T47D (cell line): ENCODE results near the gene TSFM.

Source experiments
- DNase-seq, 2 experiments: peaks; one replicate each; pipeline versions ENCODE4 v3.0.0 to v3.0.0-alpha.2; 2011 to 2012; ENCODE audit warnings: low read depth in 1 of 2, low spot score in 1 of 2
- JUND ChIP-seq: IDR thresholded peaks from 2 replicates; pipeline ENCODE4 v1.6.1; 2012; ENCODE audit warnings: low read depth
- in situ Hi-C: cut with HindIII; loops from 2 replicates; pipeline ENCODE4 v1.10.0; 2016; ENCODE audit warnings: low sequenced_read_pairs, low pct_unique_long_range_greater_than_20kb

TSFM gene

DNA sequence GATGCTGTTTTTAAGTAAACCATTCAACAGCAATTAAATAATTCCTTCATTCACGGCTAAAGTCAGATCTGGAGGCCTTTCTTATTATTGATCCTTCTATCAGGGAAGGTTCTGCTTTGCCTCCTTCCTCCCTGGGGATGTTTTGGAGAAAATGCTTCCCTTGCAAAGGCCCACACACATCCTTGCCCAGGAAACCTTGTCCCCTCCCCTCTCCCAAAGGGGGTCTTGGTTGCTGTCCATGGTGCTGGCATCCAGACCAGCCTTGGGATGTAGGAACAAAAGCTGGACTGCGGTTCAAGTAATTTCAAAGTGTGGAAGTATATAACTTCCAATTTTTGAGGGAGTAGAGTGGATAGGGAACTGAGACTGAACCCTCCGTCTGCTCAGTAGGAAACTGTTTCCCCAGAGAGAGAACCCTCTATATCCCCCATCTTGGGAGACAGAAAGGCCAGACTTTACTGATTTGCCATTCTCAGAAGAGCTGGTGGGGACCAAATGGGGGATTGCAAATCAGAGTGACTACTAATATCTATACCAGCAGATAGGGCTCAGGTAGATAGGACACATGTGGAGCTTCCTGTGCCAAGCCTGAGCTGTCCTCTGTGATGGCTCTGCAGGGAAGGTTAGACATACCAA lies 22.1 kb upstream of the TSFM start:
- no peak for TF ChIP-seq JUND
- in situ Hi-C loops, result no loop called here
- DNase-seq, result no peak

GRCh38 chr12:57761391-57761998 lies 21.1 kb upstream of the TSFM start:
- no peak for DNase-seq
- TF ChIP-seq JUND, result no peak
- in situ Hi-C loops, result no loop called here

GRCh38 chr12:57762463-57762862 lies 20.1 kb upstream of the TSFM start:
- in situ Hi-C loops, result no loop called here
- TF ChIP-seq JUND, result no peak
- DNase-seq, result no peak

DNA sequence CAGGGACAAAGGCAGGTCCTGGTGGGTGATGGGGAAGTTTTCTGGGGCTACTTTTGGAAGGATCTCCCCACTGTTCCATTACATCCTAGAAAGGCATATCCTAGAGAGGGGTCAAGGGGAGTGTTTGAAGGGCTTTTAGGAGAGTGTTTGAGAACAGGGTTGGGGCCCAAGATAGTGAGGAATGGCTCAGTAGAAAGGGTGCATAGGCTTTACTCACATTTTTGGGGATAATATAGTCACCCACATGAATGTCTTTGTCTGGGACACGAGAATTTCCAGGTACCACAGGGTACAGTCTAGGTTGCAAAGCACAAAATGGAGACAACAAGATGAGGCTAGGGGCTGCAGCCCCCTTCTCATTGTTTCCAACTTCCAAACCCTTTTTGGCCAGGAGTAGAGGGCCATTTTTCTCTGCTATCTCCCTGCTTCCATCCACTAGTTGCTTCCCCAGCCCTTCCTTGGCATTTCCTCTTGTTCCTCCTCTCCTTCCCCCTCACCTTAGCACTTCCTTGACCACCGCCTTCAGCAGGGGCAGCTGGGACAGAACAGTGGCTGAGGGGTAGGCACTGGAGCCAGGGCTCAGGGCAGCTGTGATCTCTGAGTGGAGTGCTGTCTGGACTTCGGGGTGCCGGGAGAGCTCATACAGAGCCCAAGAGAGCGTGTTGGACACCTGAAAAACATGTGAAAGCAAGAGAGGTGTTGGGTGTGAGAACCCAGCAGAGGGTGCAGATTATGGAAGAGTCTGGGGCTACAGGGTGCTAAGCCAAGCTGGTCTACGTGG lies 18.5 kb upstream of the TSFM start:
- in situ Hi-C loops, result no loop called here
- no peak for DNase-seq
- TF ChIP-seq JUND, result no peak

DNA sequence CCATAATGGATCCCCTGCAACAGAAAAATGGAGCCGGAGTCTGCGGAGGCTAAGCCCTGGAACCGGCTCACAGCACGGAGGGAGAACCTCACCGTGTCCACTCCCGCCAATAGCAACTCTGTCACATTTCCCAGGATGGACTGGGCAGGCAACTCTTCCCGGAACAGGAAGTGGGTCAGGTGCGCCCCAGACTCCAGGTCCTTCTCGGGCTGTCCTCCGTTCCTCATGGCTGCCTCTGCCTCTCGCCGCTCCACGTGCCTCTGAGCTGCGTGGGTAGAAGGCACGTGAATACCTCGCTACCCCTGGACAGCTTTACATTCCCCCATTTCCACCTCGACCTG lies 18.0 kb upstream of the TSFM start:
- in situ Hi-C loops, result no loop called here
- DNase-seq, result peak in 1 of 2 experiments; percentile 45
- no peak for TF ChIP-seq JUND

- in situ Hi-C loops, result no loop called here
- no peak for TF ChIP-seq JUND
- DNase-seq, result peak; percentile 55 to 63
These were observed 17.4 kb upstream of the TSFM start for GRCh38 chr12:57765003-57765697.

DNA sequence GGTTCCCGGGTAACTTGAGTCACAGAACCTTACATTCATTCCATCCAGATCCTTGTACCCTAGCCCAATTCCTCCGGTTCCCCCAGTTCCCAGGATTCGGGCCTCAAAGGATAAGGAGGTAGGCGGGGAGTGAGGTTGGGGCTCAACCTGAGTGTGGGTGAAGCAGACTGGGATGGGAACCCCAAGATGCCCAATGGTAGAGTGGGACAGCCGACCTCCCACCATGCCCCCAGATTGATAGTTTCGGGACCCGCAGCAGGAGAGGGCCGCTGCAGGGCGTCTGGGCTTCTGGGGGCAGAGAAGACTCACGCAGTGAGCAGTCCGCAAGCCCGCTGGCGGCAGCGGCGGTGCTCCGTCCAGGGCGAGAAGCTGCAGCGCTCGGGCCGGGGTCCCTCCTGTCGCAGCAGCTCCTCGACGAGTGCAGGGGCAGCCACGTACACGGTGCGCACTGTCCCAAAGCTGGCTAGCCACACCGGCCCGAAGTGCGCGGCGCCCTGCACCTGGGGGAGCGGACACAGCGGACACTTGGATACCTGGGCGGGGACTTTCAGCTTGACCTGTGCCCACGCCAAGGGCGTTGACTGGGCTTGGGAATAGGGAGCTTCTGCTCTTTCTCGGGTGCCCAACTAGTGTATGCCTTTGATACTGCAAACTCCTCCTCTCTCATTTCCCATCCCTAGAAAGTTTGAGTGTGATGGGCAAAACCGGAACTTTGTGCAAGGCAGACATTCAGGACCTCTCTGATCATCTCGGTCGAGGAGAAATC lies 16.7 kb upstream of the TSFM start:
- no peak for DNase-seq
- TF ChIP-seq JUND, result no peak
- in situ Hi-C loops, result no loop called here

DNA sequence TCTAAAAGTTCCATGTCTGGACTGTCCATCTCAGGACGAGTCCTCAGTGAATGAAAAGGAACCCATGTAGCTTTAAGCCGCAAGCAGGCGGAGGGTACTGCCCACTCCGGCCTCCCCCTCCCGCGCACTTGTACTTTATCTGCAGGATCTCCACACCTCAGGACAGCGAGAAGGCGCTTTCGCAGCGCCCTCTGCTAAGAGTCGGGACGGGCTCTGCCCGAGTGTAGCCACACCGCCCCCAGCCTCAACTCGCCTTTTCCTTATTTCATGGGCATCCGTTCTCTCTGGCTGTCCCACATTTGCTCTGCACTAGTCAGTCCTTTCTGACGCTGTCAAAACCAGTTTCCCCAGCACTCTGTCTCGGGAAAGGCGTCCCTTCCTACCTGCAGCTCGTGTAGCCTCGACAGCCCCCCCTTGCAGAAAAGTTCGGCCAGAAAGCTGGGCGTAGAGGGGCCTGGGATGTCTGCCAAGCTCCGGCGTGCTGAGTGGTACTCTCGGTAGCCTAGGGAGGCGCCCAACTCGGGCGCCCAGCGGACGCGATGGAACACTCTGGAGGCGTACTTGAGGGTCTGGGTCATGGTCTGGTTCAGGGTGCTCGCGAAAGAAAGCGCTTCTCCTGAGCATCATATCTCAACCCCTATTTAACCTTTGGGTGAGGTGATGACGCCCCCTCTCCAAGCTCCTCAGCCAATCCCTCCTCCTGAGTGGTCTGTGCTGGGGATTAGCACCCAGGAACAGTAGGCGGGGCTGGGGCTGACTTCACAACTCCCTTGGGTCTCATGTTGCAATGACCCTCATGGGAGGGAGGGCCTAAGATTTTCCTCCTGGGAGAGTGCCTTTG lies 15.9 kb upstream of the TSFM start, which contains the start of gene CYP27B1:
Gene CYP27B1 (minus strand): TSS at position 615 of the 841 bp plus-strand sequence. CDS start 37 bp downstream, at position 578.
- in situ Hi-C loops, result no loop called here
- TF ChIP-seq JUND, result no peak
- DNase-seq, result peak in 1 of 2 experiments; percentile 72

GRCh38 chr12:57767305-57767698 lies 15.3 kb upstream of the TSFM start:
- TF ChIP-seq JUND, result no peak
- DNase-seq, result no peak
- in situ Hi-C loops, result no loop called here

GRCh38 chr12:57767876-57768275 lies 14.7 kb upstream of the TSFM start:
- in situ Hi-C loops, result no loop called here

DNA sequence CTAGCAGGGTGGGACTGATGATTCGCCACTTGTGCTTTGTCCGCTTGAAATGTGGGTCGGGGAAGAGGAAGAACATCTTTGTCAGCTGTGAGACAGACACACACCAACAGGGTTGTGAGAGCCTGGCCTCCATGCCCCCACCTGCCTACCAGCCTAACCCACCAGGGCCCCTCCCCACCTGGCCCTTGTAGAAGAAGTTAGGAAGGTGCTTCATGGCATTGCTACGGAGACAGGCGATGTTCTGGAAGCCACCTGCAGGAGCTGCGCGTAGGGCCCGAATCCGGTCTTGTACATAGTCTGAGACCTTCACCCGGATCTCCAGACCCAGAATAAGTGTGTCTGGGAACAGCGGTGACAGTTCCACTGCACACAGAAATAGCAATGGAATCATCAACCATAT lies 13.0 kb upstream of the TSFM start:
- no peak for DNase-seq
- no peak for TF ChIP-seq JUND
- in situ Hi-C loops, result no loop called here

More at GRCh38 chr12:57767876-57768275, 14.7 kb upstream of the TSFM start:
- TF ChIP-seq JUND, result no peak
- DNase-seq, result no peak

- no peak for DNase-seq
- no peak for TF ChIP-seq JUND
- in situ Hi-C loops, result no loop called here
These were observed 11.9 kb upstream of the TSFM start for GRCh38 chr12:57770734-57771133.
